HCT116 (cell line): Measurements from ENCODE around the gene ZFHX2. TPM values are rescaled to one million over a fixed set of nuclear protein-coding genes. Genes with fewer than 3 reads are reported as not detected.

Experiments
- ATAC-seq: fragments of 200-7000 bp; cut with Tn5 transposase; 2 replicates; pipeline ENCODE4 v1.9.1; 2020; ENCODE audit warnings: mild to moderate bottlenecking, moderate library complexity
- BruUV-seq: library from RNA; stranded (reverse); fragments of 400-500 nt; replicated peaks from 2 replicates; lab custom pipeline; 2021; lab: Mats Ljungman, UMichigan
- CTCF ChIA-PET: fragments of 300-600 bp; sonication (Branson Sonifier 250); formaldehyde crosslinking; loops from one replicate; lab custom pipeline; 2021; ENCODE audit warnings: antibody characterized with exemption; lab: Charles Lee
- POLR2A ChIA-PET: fragments of 300-600, 350-600 bp; sonication (Branson Sonifier 250); formaldehyde crosslinking; loops from one replicate; lab custom pipeline; 2021; ENCODE audit warnings: antibody characterized with exemption; lab: Charles Lee
- RAD21 ChIA-PET, 2 experiments: fragments of 300-600 bp; sonication (Branson Sonifier 250); formaldehyde crosslinking; loops; one replicate each; lab custom pipeline; 2023; ENCODE audit warnings: low total read pairs in 2 of 2; ENCODE audit not compliant: uncharacterized antibody in 2 of 2, unreplicated experiment in 2 of 2, low non-redundant PET in 1 of 2; lab: Charles Lee
- DNase-seq: peaks from one replicate; pipeline ENCODE4 v3.0.0-alpha.2; 2010; ENCODE audit warnings: low read depth, low spot score
- H2AFZ ChIP-seq: fragments of 200-600 bp; shearing (Covaris generic), sonication (generic); 2 replicates; pipeline ENCODE4 v1.6.1; 2017; ENCODE audit warnings: low read depth, mixed run types, mixed read lengths, antibody characterized with exemption, low read length; ENCODE audit not compliant: poor library complexity, severe bottlenecking
- H3K27ac ChIP-seq: 2 replicates; pipeline ENCODE4 v1.5.1; 2012; ENCODE audit warnings: low read depth, low read length
- H3K27me3 ChIP-seq: fragments of 200-600 bp; sonication (generic); 2 replicates; pipeline ENCODE4 v1.6.1; 2016; ENCODE audit warnings: mixed run types, low read length, mixed read lengths; ENCODE audit not compliant: insufficient read depth
- H3K36me3 ChIP-seq, 2 experiments: fragments of 200-500 bp in 1 of 2; fragments of 200-600 bp in 1 of 2; sonication (Bioruptor generic) in 1 of 2; sonication (generic) in 1 of 2; 2 replicates each; pipeline versions ENCODE4 v1.5.1 to v1.6.1; 2014 to 2016; ENCODE audit warnings: low read length in 2 of 2, inconsistent platforms in 1 of 2, mixed read lengths in 1 of 2, mixed run types in 1 of 2; ENCODE audit not compliant: insufficient read depth in 2 of 2, control insufficient read depth in 1 of 2
- H3K4me1 ChIP-seq, 2 experiments: fragments of 200-600 bp in 1 of 2; sonication (generic) in 1 of 2; 2 replicates each; pipeline versions ENCODE4 v1.5.1 to v1.6.1; 2012 to 2017; ENCODE audit warnings: low read length in 2 of 2, inconsistent platforms in 1 of 2, mild to moderate bottlenecking in 1 of 2, mixed read lengths in 1 of 2, mixed run types in 1 of 2, moderate library complexity in 1 of 2; ENCODE audit not compliant: insufficient read depth in 2 of 2, control insufficient read depth in 1 of 2
- H3K4me2 ChIP-seq: fragments of 200-600 bp; sonication (generic); 2 replicates; pipeline ENCODE4 v1.6.1; 2017; ENCODE audit warnings: mixed run types, low read length, mixed read lengths
- H3K4me3 ChIP-seq, 2 experiments: fragments of 200-600 bp in 1 of 2; sonication (generic) in 1 of 2; replicated peaks in 1 of 2; 2 replicates each; pipeline ENCODE4 v1.5.1; 2011 to 2016; ENCODE audit warnings: low read length in 2 of 2, control low read depth in 1 of 2, low read depth in 1 of 2, mild to moderate bottlenecking in 1 of 2, mixed read lengths in 1 of 2, mixed run types in 1 of 2
- H3K79me2 ChIP-seq: fragments of 200-600 bp; sonication (generic); 2 replicates; pipeline ENCODE4 v1.6.1; 2017; ENCODE audit warnings: mild to moderate bottlenecking, mixed run types, low read length, moderate library complexity, mixed read lengths; ENCODE audit not compliant: insufficient read depth
- H3K9ac ChIP-seq: fragments of 200-600 bp; sonication (generic); 2 replicates; pipeline ENCODE4 v1.6.1; 2016; ENCODE audit warnings: low read length, mixed read lengths
- H3K9me2 ChIP-seq: fragments of 200-600 bp; sonication (generic), shearing (Covaris generic); 2 replicates; pipeline ENCODE4 v1.6.1; 2017; ENCODE audit warnings: mixed run types, mild to moderate bottlenecking, moderate library complexity; ENCODE audit not compliant: insufficient read depth
- H3K9me3 ChIP-seq, 2 experiments: fragments of 200-500 bp in 1 of 2; fragments of 200-600 bp in 1 of 2; sonication (Bioruptor generic) in 1 of 2; sonication (generic) in 1 of 2; 2 replicates each; pipeline ENCODE4 v1.6.1; 2014 to 2017; ENCODE audit warnings: low read length in 2 of 2, mixed read lengths in 2 of 2, inconsistent platforms in 1 of 2, low read depth in 1 of 2, mild to moderate bottlenecking in 1 of 2, mixed run types in 1 of 2, moderate library complexity in 1 of 2; ENCODE audit not compliant: control insufficient read depth in 1 of 2, insufficient read depth in 1 of 2
- H4K20me1 ChIP-seq: fragments of 200-600 bp; sonication (generic), shearing (Covaris generic); 2 replicates; pipeline ENCODE4 v1.6.1; 2017; ENCODE audit warnings: mixed run types, mild to moderate bottlenecking, moderate library complexity; ENCODE audit not compliant: insufficient read depth
- RAD21 ChIP-seq: IDR thresholded peaks from 2 replicates; pipeline ENCODE4 v1.6.1; 2012; ENCODE audit warnings: low read depth, mild to moderate bottlenecking
- SP1 ChIP-seq: IDR thresholded peaks from 2 replicates; pipeline ENCODE4 v1.6.1; 2012; ENCODE audit warnings: low read depth
- SRF ChIP-seq: IDR thresholded peaks from 2 replicates; pipeline ENCODE4 v1.6.1; 2012; ENCODE audit warnings: low read depth
- intact Hi-C: fragments of 100-400 bp; cut with micrococcal nuclease; formaldehyde crosslinking; loops from 2 replicates; pipeline ENCODE4 v1.10.0; 2022
- total RNA-seq: library from RNA; stranded (reverse); gene quantifications from one replicate; pipeline ENCODE4 v1.2.1, GENCODE V29; 2021; ENCODE audit not compliant: unreplicated experiment
- TF ChIP-seq, protein P1 (sequence below): IDR thresholded peaks from 2 replicates; pipeline ENCODE4 v1.6.1; 2012; ENCODE audit warnings: low read depth
- TF ChIP-seq, protein P2 (sequence below), 3 experiments: fragments of 200-600 bp in 1 of 3; sonication (generic) in 1 of 3; IDR thresholded peaks in 2 of 3; conservative IDR thresholded peaks in 1 of 3; 2 replicates each; pipeline ENCODE4 v1.5.1; 2012 to 2017; ENCODE audit warnings: low read depth in 2 of 3, low read length in 2 of 3, antibody characterized with exemption in 1 of 3, borderline replicate concordance in 1 of 3, control low read depth in 1 of 3, mild to moderate bottlenecking in 1 of 3, mixed read lengths in 1 of 3, mixed run types in 1 of 3, moderate library complexity in 1 of 3; ENCODE audit not compliant: insufficient read depth in 1 of 3

Gene ZFHX2
- total RNA-seq, 1 experiment from 2014 or later = 3.6 TPM

DNA sequence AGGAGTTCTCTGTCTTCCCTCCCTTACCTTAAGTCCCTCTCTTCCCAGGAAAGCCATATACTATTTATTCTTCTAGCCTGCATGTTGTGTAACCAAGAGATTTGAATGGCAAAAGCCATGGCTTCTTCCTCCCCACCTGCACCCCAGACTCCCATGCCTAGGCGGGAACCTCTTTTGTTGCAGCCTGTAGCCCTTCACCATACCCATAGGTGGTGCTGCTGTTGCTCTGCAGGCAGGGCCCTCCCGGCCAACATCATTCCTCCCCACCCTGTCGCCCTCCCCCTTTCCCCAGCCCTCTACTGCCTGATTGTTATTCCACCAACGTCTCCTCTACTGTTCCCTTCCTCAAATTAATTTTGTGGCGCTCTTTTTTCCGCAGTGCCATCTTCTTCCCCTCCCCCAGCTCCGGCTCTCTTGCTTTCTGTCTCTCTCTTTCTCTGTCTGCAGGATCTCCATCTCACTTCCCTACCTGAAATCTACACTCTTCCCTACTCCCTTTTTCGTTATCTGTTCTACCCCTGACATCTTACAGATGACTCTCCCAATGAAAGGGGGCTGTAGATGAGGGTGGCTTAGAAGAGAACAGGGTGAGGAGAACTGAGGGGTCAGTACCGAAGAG is 68.2 kb downstream of the ZFHX2 start:
- no peak for TF ChIP-seq SRF
- TF ChIP-seq RAD21 = peak; percentile 47
- TF ChIP-seq, protein P1, sequence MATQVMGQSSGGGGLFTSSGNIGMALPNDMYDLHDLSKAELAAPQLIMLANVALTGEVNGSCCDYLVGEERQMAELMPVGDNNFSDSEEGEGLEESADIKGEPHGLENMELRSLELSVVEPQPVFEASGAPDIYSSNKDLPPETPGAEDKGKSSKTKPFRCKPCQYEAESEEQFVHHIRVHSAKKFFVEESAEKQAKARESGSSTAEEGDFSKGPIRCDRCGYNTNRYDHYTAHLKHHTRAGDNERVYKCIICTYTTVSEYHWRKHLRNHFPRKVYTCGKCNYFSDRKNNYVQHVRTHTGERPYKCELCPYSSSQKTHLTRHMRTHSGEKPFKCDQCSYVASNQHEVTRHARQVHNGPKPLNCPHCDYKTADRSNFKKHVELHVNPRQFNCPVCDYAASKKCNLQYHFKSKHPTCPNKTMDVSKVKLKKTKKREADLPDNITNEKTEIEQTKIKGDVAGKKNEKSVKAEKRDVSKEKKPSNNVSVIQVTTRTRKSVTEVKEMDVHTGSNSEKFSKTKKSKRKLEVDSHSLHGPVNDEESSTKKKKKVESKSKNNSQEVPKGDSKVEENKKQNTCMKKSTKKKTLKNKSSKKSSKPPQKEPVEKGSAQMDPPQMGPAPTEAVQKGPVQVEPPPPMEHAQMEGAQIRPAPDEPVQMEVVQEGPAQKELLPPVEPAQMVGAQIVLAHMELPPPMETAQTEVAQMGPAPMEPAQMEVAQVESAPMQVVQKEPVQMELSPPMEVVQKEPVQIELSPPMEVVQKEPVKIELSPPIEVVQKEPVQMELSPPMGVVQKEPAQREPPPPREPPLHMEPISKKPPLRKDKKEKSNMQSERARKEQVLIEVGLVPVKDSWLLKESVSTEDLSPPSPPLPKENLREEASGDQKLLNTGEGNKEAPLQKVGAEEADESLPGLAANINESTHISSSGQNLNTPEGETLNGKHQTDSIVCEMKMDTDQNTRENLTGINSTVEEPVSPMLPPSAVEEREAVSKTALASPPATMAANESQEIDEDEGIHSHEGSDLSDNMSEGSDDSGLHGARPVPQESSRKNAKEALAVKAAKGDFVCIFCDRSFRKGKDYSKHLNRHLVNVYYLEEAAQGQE = no peak
- TF ChIP-seq, protein P2, sequence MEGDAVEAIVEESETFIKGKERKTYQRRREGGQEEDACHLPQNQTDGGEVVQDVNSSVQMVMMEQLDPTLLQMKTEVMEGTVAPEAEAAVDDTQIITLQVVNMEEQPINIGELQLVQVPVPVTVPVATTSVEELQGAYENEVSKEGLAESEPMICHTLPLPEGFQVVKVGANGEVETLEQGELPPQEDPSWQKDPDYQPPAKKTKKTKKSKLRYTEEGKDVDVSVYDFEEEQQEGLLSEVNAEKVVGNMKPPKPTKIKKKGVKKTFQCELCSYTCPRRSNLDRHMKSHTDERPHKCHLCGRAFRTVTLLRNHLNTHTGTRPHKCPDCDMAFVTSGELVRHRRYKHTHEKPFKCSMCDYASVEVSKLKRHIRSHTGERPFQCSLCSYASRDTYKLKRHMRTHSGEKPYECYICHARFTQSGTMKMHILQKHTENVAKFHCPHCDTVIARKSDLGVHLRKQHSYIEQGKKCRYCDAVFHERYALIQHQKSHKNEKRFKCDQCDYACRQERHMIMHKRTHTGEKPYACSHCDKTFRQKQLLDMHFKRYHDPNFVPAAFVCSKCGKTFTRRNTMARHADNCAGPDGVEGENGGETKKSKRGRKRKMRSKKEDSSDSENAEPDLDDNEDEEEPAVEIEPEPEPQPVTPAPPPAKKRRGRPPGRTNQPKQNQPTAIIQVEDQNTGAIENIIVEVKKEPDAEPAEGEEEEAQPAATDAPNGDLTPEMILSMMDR (IDR thresholded peaks at IDR 0.05 in 2 of 3, conservative IDR thresholded peaks at IDR 0.05 in 1 of 3; ENCODE audit: borderline replicate concordance in 1 of 3, insufficient read depth in 1 of 3, low read depth in 2 of 3, low read length in 2 of 3) = peak; percentile 14 to 60 (median 57); a peak in 4 of 6 replicates
- TF ChIP-seq SP1 = no peak
- Histone ChIP-seq H3K9me2 (no peaks in the 10 kb centered on the region), H3K9ac (no peak overlapping the region), H3K27me3 (no peaks in the 10 kb centered on the region), H3K4me2 (no peak overlapping the region), H3K36me3 (peaks cover 8 to 15% of the 10 kb centered on the region in 2 experiments; a peak in 3 of 4 replicates), H3K79me2 (0 out of 2 replicates have a peak, but pooled peaks cover 2% of the 10 kb centered on the region), H2AFZ (no peak overlapping the region), H3K4me3 (no peak overlapping the region), H3K9me3 (no peaks in the 10 kb centered on the region), H3K4me1 (no peaks in the 10 kb centered on the region), H3K27ac (no peak overlapping the region), H4K20me1 (no peaks in the 10 kb centered on the region)
- ChIA-PET RAD21 (no interaction called here), CTCF (no interaction called here), POLR2A (no interaction called here)
- no TSS peak for BruUV-seq
- ATAC-seq = peak; percentile 93
- DNase-seq = no peak
- intact Hi-C loops = no loop called here
